H1 (cell line): ENCODE results near the gene SYCE3. TPM values are rescaled to one million over a fixed set of nuclear protein-coding genes. Genes with fewer than 3 reads are reported as not detected.

ENCODE experiments used
- CTCF ChIA-PET: fragments of 300-600 bp; sonication (Branson Sonifier 250); formaldehyde crosslinking; loops from one replicate; lab custom pipeline; 2021; ENCODE audit not compliant: partially characterized antibody; lab: Charles Lee
- POLR2A ChIA-PET: fragments of 300-600 bp; sonication (Branson Sonifier 250); formaldehyde crosslinking; loops from one replicate; lab custom pipeline; 2021; ENCODE audit warnings: inconsistent platforms; ENCODE audit not compliant: partially characterized antibody; lab: Charles Lee
- DNase-seq, 2 experiments: peaks; one replicate each; pipeline versions ENCODE4 v3.0.0 to v3.0.0-alpha.2; 2010 to 2022; ENCODE audit warnings: low spot score in 2 of 2, low read depth in 1 of 2, mixed read lengths in 1 of 2
- FAIRE-seq: peaks from 2 replicates; lab custom pipeline; 2011; peaks lifted over from hg19 to GRCh38; lab: Jason Lieb, UNC
- H2AFZ ChIP-seq: 2 replicates; pipeline ENCODE4 v1.8.1; 2012; ENCODE audit warnings: low read length, inconsistent platforms
- H2AK5ac ChIP-seq: 2 replicates; pipeline ENCODE4 v1.6.1; 2013; ENCODE audit warnings: low read depth, low read length
- H2BK120ac ChIP-seq: replicated peaks from 2 replicates; pipeline ENCODE3; 2013; ENCODE audit warnings: low read depth, low read length, inconsistent platforms
- H2BK12ac ChIP-seq: 2 replicates; pipeline ENCODE4 v1.6.1; 2013; ENCODE audit warnings: low read depth, low read length
- H2BK15ac ChIP-seq: 2 replicates; pipeline ENCODE4 v1.6.1; 2013; ENCODE audit warnings: low read length
- H2BK20ac ChIP-seq: 2 replicates; pipeline ENCODE4 v1.6.1; 2013; ENCODE audit warnings: low read length
- H2BK5ac ChIP-seq: 2 replicates; pipeline ENCODE4 v1.6.1; 2013; ENCODE audit warnings: low read depth, low read length
- H3K14ac ChIP-seq: 2 replicates; pipeline ENCODE4 v1.6.1; 2013; ENCODE audit warnings: inconsistent platforms; ENCODE audit not compliant: insufficient read length
- H3K18ac ChIP-seq: 2 replicates; pipeline ENCODE4 v1.6.1; 2013; ENCODE audit warnings: low read length; ENCODE audit errors: extremely low read depth
- H3K23ac ChIP-seq: 2 replicates; pipeline ENCODE4 v1.6.1; 2013; ENCODE audit warnings: inconsistent platforms; ENCODE audit not compliant: insufficient read length
- H3K23me2 ChIP-seq: 2 replicates; pipeline ENCODE4 v1.6.1; 2013; ENCODE audit warnings: low read depth, low read length
- H3K27ac ChIP-seq: 2 replicates; pipeline ENCODE4 v1.6.1; 2011; ENCODE audit warnings: low read depth, low read length, inconsistent platforms
- H3K27me3 ChIP-seq, 4 experiments: replicated peaks in 1 of 4; 1 replicate in 1 of 4; 2 replicates in 3 of 4; pipeline versions ENCODE4 v1.6.1 to v1.8.1; 2011 to 2013; ENCODE audit warnings: low read length in 3 of 4, mild to moderate bottlenecking in 3 of 4, inconsistent platforms in 2 of 4, mixed read lengths in 2 of 4, moderate library complexity in 1 of 4; ENCODE audit not compliant: control insufficient read depth in 3 of 4, insufficient read depth in 3 of 4; ENCODE audit errors: extremely low read depth in 1 of 4
- H3K36me3 ChIP-seq, 4 experiments: 2 replicates each; pipeline versions ENCODE4 v1.6.1 to v1.8.1; 2011 to 2013; ENCODE audit warnings: mild to moderate bottlenecking in 4 of 4, low read length in 3 of 4, moderate library complexity in 2 of 4, control low read depth in 1 of 4, inconsistent platforms in 1 of 4; ENCODE audit not compliant: insufficient read depth in 4 of 4, control insufficient read depth in 2 of 4
- H3K4ac ChIP-seq: replicated peaks from 2 replicates; pipeline ENCODE3; 2013; ENCODE audit warnings: low read length, low read depth, mixed read lengths, inconsistent platforms; ENCODE audit not compliant: insufficient read length
- H3K4me1 ChIP-seq, 4 experiments: replicated peaks in 1 of 4; 1 replicate in 1 of 4; 2 replicates in 3 of 4; pipeline versions ENCODE4 v1.6.1 to v1.8.1; 2011 to 2013; ENCODE audit warnings: low read length in 3 of 4, inconsistent platforms in 2 of 4, mixed read lengths in 1 of 4; ENCODE audit not compliant: insufficient read depth in 4 of 4, control insufficient read depth in 3 of 4
- H3K4me2 ChIP-seq, 2 experiments: 2 replicates each; pipeline versions ENCODE4 v1.6.1 to v1.8.1; 2011 to 2013; ENCODE audit warnings: low read depth in 2 of 2, low read length in 2 of 2, control low read depth in 1 of 2, inconsistent platforms in 1 of 2, mild to moderate bottlenecking in 1 of 2; ENCODE audit not compliant: insufficient read depth in 1 of 2
- H3K4me3 ChIP-seq, 4 experiments: fragments of 200-600, 300-600 bp in 1 of 4; sonication (generic), shearing (Covaris generic), sonication (Bioruptor Twin) in 1 of 4; 2 replicates each; pipeline versions ENCODE4 v1.5.1 to v1.8.1; 2011 to 2016; ENCODE audit warnings: low read length in 4 of 4, low read depth in 3 of 4, control low read depth in 2 of 4, inconsistent platforms in 2 of 4, mild to moderate bottlenecking in 2 of 4, mixed read lengths in 1 of 4, moderate library complexity in 1 of 4; ENCODE audit not compliant: insufficient read depth in 2 of 4; ENCODE audit errors: extremely low read depth in 1 of 4
- H3K56ac ChIP-seq: replicated peaks from 2 replicates; pipeline ENCODE3; 2013; ENCODE audit warnings: low read depth, mild to moderate bottlenecking, mixed read lengths, low read length, inconsistent platforms; ENCODE audit not compliant: insufficient read length
- H3K79me1 ChIP-seq: 2 replicates; pipeline ENCODE4 v1.6.1; 2013; ENCODE audit warnings: low read depth, low read length, control low read depth
- H3K79me2 ChIP-seq, 2 experiments: 2 replicates each; pipeline versions ENCODE4 v1.6.1 to v1.8.1; 2012 to 2013; ENCODE audit warnings: low read length in 2 of 2, mild to moderate bottlenecking in 2 of 2, inconsistent platforms in 1 of 2; ENCODE audit not compliant: insufficient read depth in 2 of 2, control insufficient read depth in 1 of 2
- H3K9ac ChIP-seq, 4 experiments: replicated peaks in 1 of 4; 1 replicate in 1 of 4; 2 replicates in 3 of 4; pipeline versions ENCODE4 v1.6.1 to v1.8.1; 2011 to 2013; ENCODE audit warnings: low read depth in 3 of 4, low read length in 3 of 4, control low read depth in 2 of 4, mild to moderate bottlenecking in 2 of 4, moderate library complexity in 2 of 4, inconsistent platforms in 1 of 4; ENCODE audit errors: extremely low read depth in 1 of 4
- H3K9me3 ChIP-seq, 2 experiments: 2 replicates each; pipeline versions ENCODE4 v1.6.1 to v1.8.1; 2012 to 2013; ENCODE audit warnings: mild to moderate bottlenecking in 2 of 2, moderate library complexity in 2 of 2, control low read depth in 1 of 2, inconsistent platforms in 1 of 2, low read depth in 1 of 2, low read length in 1 of 2, mixed read lengths in 1 of 2; ENCODE audit not compliant: insufficient read depth in 2 of 2
- H4K20me1 ChIP-seq, 2 experiments: replicated peaks in 1 of 2; 2 replicates each; pipeline versions ENCODE3 to v1.8.1; 2011 to 2013; ENCODE audit warnings: inconsistent platforms in 2 of 2, low read length in 2 of 2, mild to moderate bottlenecking in 1 of 2; ENCODE audit not compliant: insufficient read depth in 2 of 2, control insufficient read depth in 1 of 2
- H4K5ac ChIP-seq: 2 replicates; pipeline ENCODE4 v1.6.1; 2013; ENCODE audit warnings: low read length, low read depth, mixed read lengths, inconsistent platforms; ENCODE audit not compliant: insufficient read length
- H4K8ac ChIP-seq: 2 replicates; pipeline ENCODE4 v1.8.0; 2013; ENCODE audit warnings: mild to moderate bottlenecking, moderate library complexity, low read length, inconsistent platforms; ENCODE audit not compliant: insufficient read depth; ENCODE audit errors: extremely low read depth
- H4K91ac ChIP-seq: replicated peaks from 2 replicates; pipeline ENCODE3; 2013; ENCODE audit warnings: low read length, mixed read lengths, inconsistent platforms; ENCODE audit not compliant: insufficient read length
- ASH2L ChIP-seq: fragments of 200-600, 300-600 bp; sonication (generic); IDR thresholded peaks from one replicate; pipeline ENCODE4 v1.7.1; 2017; ENCODE audit warnings: low read length
- CBX5 ChIP-seq: fragments of 300-800, 300-1000 bp; sonication (generic); IDR thresholded peaks from 2 replicates; pipeline ENCODE4 v1.7.1; 2016; ENCODE audit warnings: antibody characterized with exemption, low read length, low read depth
- CREB1 ChIP-seq: IDR thresholded peaks from 2 replicates; pipeline ENCODE4 v1.6.1; 2012; ENCODE audit warnings: inconsistent platforms
- CTCF ChIP-seq, 3 experiments: IDR thresholded peaks; 1 replicate in 2 of 3; 2 replicates in 1 of 3; pipeline versions ENCODE4 v1.5.1 to v1.6.1; 2011; ENCODE audit warnings: low read length in 3 of 3, mild to moderate bottlenecking in 3 of 3, inconsistent platforms in 2 of 3, low read depth in 1 of 3, moderate library complexity in 1 of 3; ENCODE audit not compliant: insufficient read depth in 1 of 3; ENCODE audit errors: control extremely low read depth in 1 of 3
- KDM4A ChIP-seq: IDR thresholded peaks from one replicate; pipeline ENCODE4 v1.7.1; 2012; ENCODE audit warnings: low read depth, mild to moderate bottlenecking, moderate library complexity, low read length, inconsistent platforms; ENCODE audit not compliant: severe bottlenecking
- POLR2AphosphoS5 ChIP-seq: IDR thresholded peaks from 2 replicates; pipeline ENCODE4 v1.6.1; 2011; ENCODE audit warnings: low read depth, low read length
- SRF ChIP-seq: IDR thresholded peaks from 2 replicates; pipeline ENCODE4 v1.6.1; 2011; ENCODE audit warnings: mild to moderate bottlenecking, low read depth, low read length, moderate library complexity
- SUZ12 ChIP-seq: fragments of 200-600 bp; sonication (generic); IDR thresholded peaks from 2 replicates; pipeline ENCODE4 v1.6.1; 2012; ENCODE audit warnings: mild to moderate bottlenecking, inconsistent platforms, low read length, moderate library complexity, mixed read lengths
- WGBS, 2 experiments: shearing (Covaris generic) in 1 of 2; methylation state at CpG; one replicate each; pipeline versions ENCODE4 v1.1.6 to v1.1.7; 2013 to 2015; ENCODE audit warnings: low lambda C conversion rate in 2 of 2, mixed read lengths in 2 of 2, inconsistent platforms in 1 of 2, low coverage in 1 of 2, missing lambda C conversion rate in 1 of 2; ENCODE audit not compliant: insufficient replicate concordance in 2 of 2, insufficient coverage in 1 of 2, insufficient read length in 1 of 2; ENCODE audit errors: extremely low coverage in 1 of 2, missing lambda C conversion rate in 1 of 2; 5-methylcytosine and 5-hydroxymethylcytosine counted together
- polyA plus RNA-seq, 7 experiments: library from polyadenylated mRNA; depleted of rRNA in 3 of 7; stranded (reverse) in 5 of 7; unstranded in 2 of 7; fragments of >200 nt in 5 of 7; fragments of 200-250 nt in 2 of 7; gene quantifications; 1 replicate in 5 of 7; 2 replicates in 1 of 7; 4 replicates in 1 of 7; pipeline versions ENCODE4 v1.2.1 to v1.2.3, GENCODE V29; 2011 to 2013; ENCODE audit warnings: missing spikeins in 2 of 7, mixed read lengths in 2 of 7
- total RNA-seq: library from RNA; stranded (reverse); fragmentation: NEBNext Ultra II Directional; extraction: Animal tissue kit (Norgen Biotek cat#: 25700); gene quantifications from 2 replicates; pipeline ENCODE4 v1.2.1, GENCODE V29; 2021

SYCE3 gene
- total and polyA plus RNA-seq, 2 of the 8 experiments (the other 6 are each of a cell fraction or from before 2014, with no cell fraction given): 1.9 TPM; not detected in 1

- peaks cover 0 to 26% (median 10%) of the 10 kb centered on the region in 4 experiments; a peak in 5 of 7 replicates for H3K4me1 ChIP-seq
- no peak for FAIRE-seq
- H3K9ac ChIP-seq: no peak overlapping the region
- ChIA-PET POLR2A (no interaction called here), CTCF (interaction anchor here (1.0 kb wide), 1 partner anchor 155 kb away, joined by 3 read pairs; no protein-coding TSS in a partner anchor)
- H4K5ac ChIP-seq: no peak overlapping the region
- H3K18ac ChIP-seq: no peak overlapping the region; the same call in none of the 2 replicates
- H3K36me3 ChIP-seq: no peaks in the 10 kb centered on the region
- no peak overlapping the region; the same call in 1 of the 2 replicates for H2BK15ac ChIP-seq
- no peak overlapping the region for H3K23ac ChIP-seq
- no peak overlapping the region for H3K14ac ChIP-seq
- DNase-seq: peak in 1 of 2 experiments; percentile 82
- 14% methylated on average over 46 of the region's 53 CpGs; no CpG with 5 or more reads in 1 of the 2 experiments for WGBS, 2 experiments
- H2AK5ac ChIP-seq: no peak overlapping the region
- H3K79me2 ChIP-seq: no peaks in the 10 kb centered on the region
- H3K23me2 ChIP-seq: peaks cover 25% of the 10 kb centered on the region; the same call in 1 of the 2 replicates
- H4K91ac ChIP-seq: no peak overlapping the region
- no peaks in the 10 kb centered on the region for H3K9me3 ChIP-seq
- H4K8ac ChIP-seq: peak overlapping the region; percentile 85; the same call in 1 of the 2 replicates
- H3K79me1 ChIP-seq: no peaks in the 10 kb centered on the region
- H3K27ac ChIP-seq: no peak overlapping the region
- H3K4ac ChIP-seq: no peak overlapping the region
- H4K20me1 ChIP-seq: peaks cover 5 to 17% of the 10 kb centered on the region in 2 experiments
- peaks cover 43 to 70% (median 60%) of the 10 kb centered on the region in 4 experiments for H3K27me3 ChIP-seq
- H2BK120ac ChIP-seq: no peak overlapping the region
- no peak overlapping the region for H2BK20ac ChIP-seq
- H2AFZ ChIP-seq: no peak overlapping the region
- peak overlapping the region; percentile 27 to 68 (median 48) for H3K4me3 ChIP-seq
- H2BK12ac ChIP-seq: no peak overlapping the region
- peak overlapping the region; percentile 77 for H3K56ac ChIP-seq
- peak overlapping the region; percentile 51 to 92 for H3K4me2 ChIP-seq
- no peak overlapping the region for H2BK5ac ChIP-seq
- TF ChIP-seq SUZ12 (0 out of 2 replicates have a peak, but pooled peaks have one; percentile 1), KDM4A (peak; percentile 41), CTCF (IDR thresholded peaks at IDR 0.05; ENCODE audit: control extremely low read depth in 1 of 3, insufficient read depth in 1 of 3, low read depth in 1 of 3, low read length in 3 of 3) (no peak), CREB1 (0 out of 2 replicates have a peak, but pooled peaks have one; percentile 50), ASH2L (peak; percentile 17), SRF (no peak), CBX5 (no peak), POLR2AphosphoS5 (no peak)
These were observed 31.7 kb downstream of the SYCE3 start for GRCh38 chr22:50530877-50531545.
